Activated B cell treated with CpG ODN at 0.5 μM for 24 hours (primary cell): ENCODE data around the gene SCAMP2. TPM values are rescaled to one million over a fixed set of nuclear protein-coding genes. Genes with fewer than 3 reads are reported as not detected.

Source experiments
- ATAC-seq: fragments of 200-7000 bp; cut with Tn5 transposase; one replicate; pipeline ENCODE4 v1.10.0; 2021; ENCODE audit warnings: low read depth, mild to moderate bottlenecking, moderate library complexity
- CTCF ChIA-PET: fragments of 350-600 bp; sonication (Branson Sonifier 250); formaldehyde crosslinking; loops from one replicate; lab custom pipeline; 2021; ENCODE audit warnings: antibody characterized with exemption; lab: Charles Lee
- POLR2A ChIA-PET: fragments of 350-600 bp; sonication (Branson Sonifier 250); formaldehyde crosslinking; loops from one replicate; lab custom pipeline; 2021; ENCODE audit warnings: antibody characterized with exemption; lab: Charles Lee
- DNase-seq: peaks from one replicate; pipeline ENCODE4 v3.0.0; 2022
- H3K27ac Mint-ChIP-seq: one replicate; pipeline ENCODE4 v1.8.0; 2020; ENCODE audit warnings: mixed read lengths
- H3K27me3 Mint-ChIP-seq: one replicate; pipeline ENCODE4 v1.8.0; 2021; ENCODE audit warnings: mixed read lengths
- H3K36me3 Mint-ChIP-seq: one replicate; pipeline ENCODE4 v1.8.0; 2021; ENCODE audit warnings: low read depth, mixed read lengths
- H3K4me1 Mint-ChIP-seq: one replicate; pipeline ENCODE4 v1.8.0; 2021; ENCODE audit warnings: mixed read lengths
- H3K4me3 Mint-ChIP-seq: one replicate; pipeline ENCODE4 v1.8.0; 2020; ENCODE audit warnings: mild to moderate bottlenecking, mixed read lengths
- H3K9me3 Mint-ChIP-seq: one replicate; pipeline ENCODE4 v1.8.0; 2020; ENCODE audit warnings: mixed read lengths
- intact Hi-C: fragments of 100-400 bp; cut with micrococcal nuclease; formaldehyde crosslinking; loops from one replicate; pipeline ENCODE4 v1.15.1; 2024
- total RNA-seq: library from RNA; stranded (reverse); gene quantifications from 2 replicates; pipeline ENCODE4 v1.2.3, GENCODE V29; 2022
- TF ChIP-seq, protein P1 (sequence below): fragments of 200-600 bp; IDR thresholded peaks from one replicate; pipeline ENCODE4 v1.8.0; 2022; ENCODE audit warnings: antibody characterized with exemption, mild to moderate bottlenecking

Gene SCAMP2
- total RNA-seq, 1 donor from 2014 or later, result 112 TPM

DNA sequence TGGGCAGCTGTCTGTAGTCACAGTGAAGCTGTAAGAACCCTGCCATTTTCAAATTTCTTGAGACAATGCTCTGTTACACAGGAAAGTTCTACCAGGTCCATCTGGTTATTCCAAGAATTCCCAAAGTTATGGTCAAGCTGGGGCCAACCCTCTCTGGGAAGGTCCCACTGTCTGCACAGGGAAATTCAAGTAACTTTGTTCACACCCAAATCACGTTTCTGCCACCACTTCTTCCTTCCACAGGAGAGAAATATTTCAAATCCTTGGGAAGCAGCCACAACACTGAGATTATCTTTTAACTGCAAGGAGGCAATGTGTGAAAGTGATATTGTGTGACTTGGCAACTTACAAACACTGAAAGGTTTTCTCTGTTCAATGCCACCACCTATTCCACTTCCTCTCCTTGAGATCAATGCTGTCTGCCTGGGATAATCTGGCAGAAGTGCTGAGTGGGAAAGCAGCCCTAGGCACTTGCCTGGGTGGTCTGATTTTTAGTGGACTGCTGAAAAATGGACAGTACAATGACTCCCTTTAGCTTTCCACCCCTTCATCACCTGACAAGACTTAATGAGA, 5.6 kb downstream of the SCAMP2 start:
- Mint-ChIP-seq H3K27ac (peak overlapping the region; percentile 60), H3K4me1 (peaks cover 82% of the 10 kb centered on the region)
- POLR2A ChIA-PET, result interaction anchor here (3.2 to 3.8 kb wide), 2 partner anchors 10 to 39 kb away, joined by 17 to 35 read pairs; partner anchors contain the start of gene FAM219B

DNA sequence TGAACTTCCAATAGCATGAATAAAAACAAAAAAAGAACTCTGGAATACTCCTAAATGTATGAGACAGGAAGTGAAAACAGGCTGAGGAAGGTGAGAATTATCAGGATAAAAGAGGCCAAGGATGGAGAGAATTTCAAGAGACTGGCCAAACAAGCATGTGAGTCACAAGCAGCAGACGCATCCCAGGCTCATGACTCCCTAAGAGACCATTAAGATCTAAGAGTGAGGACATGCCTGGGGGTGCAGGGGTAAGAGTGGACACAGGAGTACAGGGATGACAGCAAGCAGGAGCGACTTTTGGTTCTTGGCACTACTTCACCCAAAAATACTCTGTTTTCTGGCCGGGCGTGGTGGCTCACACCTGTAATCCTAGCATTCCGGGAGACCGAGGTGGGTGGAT, 7.1 kb downstream of the SCAMP2 start:
- DNase-seq (no peak), ATAC-seq (no peak)
- POLR2A ChIA-PET, result interaction anchor here (0.7 to 0.8 kb wide), 3 partner anchors 9 to 87 kb away, joined by 3 to 11 read pairs (median 5); no protein-coding TSS in a partner anchor
- CTCF ChIA-PET, result interaction anchor here (1.3 kb wide), 1 partner anchor 13 kb away, joined by 3 read pairs; no protein-coding TSS in a partner anchor
- Mint-ChIP-seq H3K27me3 (no peaks in the 10 kb centered on the region), H3K36me3 (peaks cover 55% of the 10 kb centered on the region), H3K4me1 (peaks cover 71% of the 10 kb centered on the region), H3K9me3 (no peaks in the 10 kb centered on the region), H3K27ac (peak overlapping the region; percentile 46), H3K4me3 (no peak overlapping the region)
- intact Hi-C loops, result no loop called here
- TF ChIP-seq, protein P1, sequence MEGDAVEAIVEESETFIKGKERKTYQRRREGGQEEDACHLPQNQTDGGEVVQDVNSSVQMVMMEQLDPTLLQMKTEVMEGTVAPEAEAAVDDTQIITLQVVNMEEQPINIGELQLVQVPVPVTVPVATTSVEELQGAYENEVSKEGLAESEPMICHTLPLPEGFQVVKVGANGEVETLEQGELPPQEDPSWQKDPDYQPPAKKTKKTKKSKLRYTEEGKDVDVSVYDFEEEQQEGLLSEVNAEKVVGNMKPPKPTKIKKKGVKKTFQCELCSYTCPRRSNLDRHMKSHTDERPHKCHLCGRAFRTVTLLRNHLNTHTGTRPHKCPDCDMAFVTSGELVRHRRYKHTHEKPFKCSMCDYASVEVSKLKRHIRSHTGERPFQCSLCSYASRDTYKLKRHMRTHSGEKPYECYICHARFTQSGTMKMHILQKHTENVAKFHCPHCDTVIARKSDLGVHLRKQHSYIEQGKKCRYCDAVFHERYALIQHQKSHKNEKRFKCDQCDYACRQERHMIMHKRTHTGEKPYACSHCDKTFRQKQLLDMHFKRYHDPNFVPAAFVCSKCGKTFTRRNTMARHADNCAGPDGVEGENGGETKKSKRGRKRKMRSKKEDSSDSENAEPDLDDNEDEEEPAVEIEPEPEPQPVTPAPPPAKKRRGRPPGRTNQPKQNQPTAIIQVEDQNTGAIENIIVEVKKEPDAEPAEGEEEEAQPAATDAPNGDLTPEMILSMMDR, result no peak

More for the DNA sequence above, 5.6 kb downstream of the SCAMP2 start:
- CTCF ChIA-PET, result interaction anchor here (1.3 to 1.9 kb wide), 2 partner anchors 15 to 34 kb away, joined by 3 to 8 read pairs; no protein-coding TSS in a partner anchor
- intact Hi-C loops, result no loop called here
- Mint-ChIP-seq H3K27me3 (no peaks in the 10 kb centered on the region), H3K9me3 (no peaks in the 10 kb centered on the region), H3K36me3 (peaks cover 53% of the 10 kb centered on the region), H3K4me3 (peak overlapping the region; percentile 45)
- TF ChIP-seq, protein P1, result no peak
- DNase-seq, result no peak
- ATAC-seq, result no peak

DNA sequence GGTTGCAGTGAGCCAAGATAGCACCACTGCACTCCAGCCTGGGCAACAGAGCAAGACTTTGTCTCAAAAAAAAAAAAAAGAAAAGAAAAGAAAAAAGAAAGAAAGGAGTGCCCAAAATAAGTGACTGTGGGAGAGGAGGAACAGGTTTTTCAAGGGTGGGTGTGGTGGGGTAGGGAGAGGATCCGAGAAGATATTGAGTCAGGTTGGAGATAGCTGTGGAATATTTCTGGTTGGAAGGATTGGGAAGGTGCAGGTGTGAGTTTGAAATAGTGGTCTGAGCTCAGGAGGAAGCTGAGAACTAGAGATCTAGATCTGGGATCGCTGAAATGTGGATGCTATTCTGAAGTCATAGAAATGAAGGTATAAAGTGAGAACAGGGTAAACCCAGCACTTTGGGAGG, 7.8 kb downstream of the SCAMP2 start:
- TF ChIP-seq, protein P1, result no peak
- Mint-ChIP-seq H3K4me1 (peaks cover 63% of the 10 kb centered on the region), H3K27me3 (no peaks in the 10 kb centered on the region), H3K9me3 (no peaks in the 10 kb centered on the region), H3K36me3 (peaks cover 49% of the 10 kb centered on the region), H3K4me3 (no peak overlapping the region), H3K27ac (no peak overlapping the region)
- DNase-seq (no peak), ATAC-seq (no peak)
- ChIA-PET CTCF (no interaction called here), POLR2A (interaction anchor here (0.7 to 0.8 kb wide), 2 partner anchors 10 to 18 kb away, joined by 3 to 11 read pairs; no protein-coding TSS in a partner anchor)
- intact Hi-C loops, result no loop called here

- Mint-ChIP-seq H3K27ac (no peak overlapping the region), H3K27me3 (no peaks in the 10 kb centered on the region), H3K4me1 (peaks cover 59% of the 10 kb centered on the region), H3K9me3 (no peaks in the 10 kb centered on the region), H3K36me3 (peaks cover 39% of the 10 kb centered on the region), H3K4me3 (no peak overlapping the region)
- ATAC-seq, result no peak
- CTCF ChIA-PET, result interaction anchor here (1.2 kb wide), 1 partner anchor 37 kb away, joined by 3 read pairs; no protein-coding TSS in a partner anchor
- intact Hi-C loops, result no loop called here
- no peak for DNase-seq
- POLR2A ChIA-PET, result interaction anchor here (0.7 kb wide), 1 partner anchor 32 kb away, joined by 13 read pairs; no protein-coding TSS in a partner anchor
- TF ChIP-seq, protein P1, result no peak
These were observed 8.9 kb downstream of the SCAMP2 start for GRCh38 chr15:74864296-74864695.

DNA sequence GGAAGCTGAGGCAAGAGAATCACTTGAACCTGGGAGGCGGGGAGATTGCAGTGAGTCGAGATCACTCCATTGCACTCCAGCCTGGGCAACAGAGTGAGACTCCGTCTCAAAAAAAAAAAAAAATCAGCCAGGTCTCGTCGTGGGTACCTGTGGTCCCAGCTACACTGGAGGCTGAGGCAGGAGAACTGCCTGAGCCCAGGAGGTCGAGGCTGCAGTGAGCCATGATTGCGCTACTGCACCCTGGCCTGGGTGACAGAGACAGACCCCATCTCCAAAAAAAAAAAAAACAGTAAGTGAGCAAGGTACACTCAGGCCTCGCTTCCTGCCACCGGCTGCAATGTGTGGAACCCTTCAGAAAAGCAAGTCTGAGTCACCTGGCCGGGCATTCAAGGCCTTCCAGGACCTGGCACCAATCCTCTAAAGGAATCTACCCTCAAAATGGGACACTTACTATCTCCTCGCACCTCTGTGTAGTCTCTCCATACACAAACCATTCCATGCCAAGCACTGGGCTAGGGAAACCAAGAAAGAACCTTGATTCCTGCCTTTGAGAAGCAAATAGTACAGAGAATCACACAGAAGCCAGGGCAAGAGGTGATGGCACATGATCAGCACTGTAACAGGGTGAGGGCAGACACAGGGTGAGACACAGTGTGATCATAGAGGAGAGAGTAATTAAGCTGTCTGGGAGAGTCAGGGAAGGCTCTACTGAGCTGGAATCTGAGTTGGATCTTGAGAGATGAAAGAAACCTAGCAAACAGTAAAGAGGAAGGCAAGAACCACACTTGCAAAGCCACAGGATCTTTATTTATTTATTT, 9.7 kb downstream of the SCAMP2 start:
- Mint-ChIP-seq H3K4me1 (peaks cover 61% of the 10 kb centered on the region), H3K27me3 (no peaks in the 10 kb centered on the region), H3K4me3 (no peak overlapping the region), H3K9me3 (no peaks in the 10 kb centered on the region), H3K27ac (peak overlapping the region; percentile 33), H3K36me3 (peaks cover 36% of the 10 kb centered on the region)
- intact Hi-C loops, result no loop called here
- TF ChIP-seq, protein P1, result no peak
- no peak for ATAC-seq
- POLR2A ChIA-PET, result interaction anchor here (0.7 kb wide), 1 partner anchor 54 kb away, joined by 3 read pairs; no protein-coding TSS in a partner anchor
- no peak for DNase-seq
- CTCF ChIA-PET, result interaction anchor here (1.2 kb wide), 1 partner anchor 38 kb away, joined by 3 read pairs; no protein-coding TSS in a partner anchor
